Activated T-helper 1 cell treated with anti-CD3 and anti-CD28 coated beads, Interleukin-12 subunit alpha, Interleukin-12 subunit beta, Interleukin-2, Interleukin-4 antibody, amounts not matched to agents 30 ng/mL and 10 ng/mL and 1 ng/mL, durations not matched to agents 14 hours and 24 hours and 36 hours (primary cell): Measurements from ENCODE around the gene LHPP. TPM values are rescaled to one million over a fixed set of nuclear protein-coding genes. Genes with fewer than 3 reads are reported as not detected.
A peak's percentile ranks its signal among the peaks of the same experiment; 100 is the strongest.

ENCODE experiments used
- DNase-seq: peaks from one replicate; pipeline ENCODE4 v3.0.0; 2021; ENCODE audit warnings: low spot score
- H3K27ac Mint-ChIP-seq: one replicate; pipeline ENCODE4 v1.8.0; 2021; ENCODE audit warnings: mild to moderate bottlenecking, mixed read lengths
- H3K27me3 Mint-ChIP-seq: one replicate; pipeline ENCODE4 v1.8.0; 2022; ENCODE audit warnings: mild to moderate bottlenecking, moderate library complexity, mixed read lengths; ENCODE audit not compliant: insufficient read depth
- H3K36me3 Mint-ChIP-seq: one replicate; pipeline ENCODE4 v1.8.0; 2021; ENCODE audit warnings: low read depth, mixed read lengths
- H3K4me1 Mint-ChIP-seq: one replicate; pipeline ENCODE4 v1.8.0; 2021; ENCODE audit warnings: low read depth, mixed read lengths
- H3K4me3 Mint-ChIP-seq: one replicate; pipeline ENCODE4 v1.8.0; 2021; ENCODE audit warnings: mild to moderate bottlenecking, moderate library complexity, mixed read lengths
- H3K9me3 Mint-ChIP-seq: one replicate; pipeline ENCODE4 v1.8.0; 2021; ENCODE audit warnings: mixed read lengths
- intact Hi-C: fragments of 100-400 bp; cut with micrococcal nuclease; formaldehyde crosslinking; loops from one replicate; pipeline ENCODE4 v1.15.1; 2024
- total RNA-seq: library from RNA; stranded (reverse); gene quantifications from 2 replicates; pipeline ENCODE4 v1.2.3, GENCODE V29; 2022

Gene LHPP
- total RNA-seq, 1 donor from 2014 or later: 5.0 TPM

GRCh38 chr10:124465777-124466488, 4.3 kb downstream of the LHPP start:
- H3K4me3 Mint-ChIP-seq: peak overlapping the region; percentile 50
- no peaks in the 10 kb centered on the region for H3K27me3 Mint-ChIP-seq
- H3K4me1 Mint-ChIP-seq: peaks cover 26% of the 10 kb centered on the region
- DNase-seq: no peak
- intact Hi-C loops: no loop called here
- H3K27ac Mint-ChIP-seq: no peak overlapping the region
- no peaks in the 10 kb centered on the region for H3K9me3 Mint-ChIP-seq
- peaks cover 4% of the 10 kb centered on the region for H3K36me3 Mint-ChIP-seq

- Mint-ChIP-seq H3K4me3 (no peak overlapping the region), H3K36me3 (peaks cover 3% of the 10 kb centered on the region), H3K4me1 (peaks cover 21% of the 10 kb centered on the region), H3K9me3 (no peaks in the 10 kb centered on the region), H3K27me3 (peaks cover 2% of the 10 kb centered on the region), H3K27ac (no peak overlapping the region)
- DNase-seq: no peak
- intact Hi-C loops: no loop called here
These were observed 5.5 kb downstream of the LHPP start for GRCh38 chr10:124467165-124467564.

GRCh38 chr10:124468624-124469023, 7.0 kb downstream of the LHPP start:
- no peak for DNase-seq
- Mint-ChIP-seq H3K9me3 (no peaks in the 10 kb centered on the region), H3K27me3 (peaks cover 2% of the 10 kb centered on the region), H3K27ac (no peak overlapping the region), H3K4me1 (peaks cover 21% of the 10 kb centered on the region), H3K36me3 (peaks cover 3% of the 10 kb centered on the region), H3K4me3 (no peak overlapping the region)
- intact Hi-C loops: no loop called here

GRCh38 chr10:124469956-124470484, 8.4 kb downstream of the LHPP start:
- intact Hi-C loops: no loop called here

DNA sequence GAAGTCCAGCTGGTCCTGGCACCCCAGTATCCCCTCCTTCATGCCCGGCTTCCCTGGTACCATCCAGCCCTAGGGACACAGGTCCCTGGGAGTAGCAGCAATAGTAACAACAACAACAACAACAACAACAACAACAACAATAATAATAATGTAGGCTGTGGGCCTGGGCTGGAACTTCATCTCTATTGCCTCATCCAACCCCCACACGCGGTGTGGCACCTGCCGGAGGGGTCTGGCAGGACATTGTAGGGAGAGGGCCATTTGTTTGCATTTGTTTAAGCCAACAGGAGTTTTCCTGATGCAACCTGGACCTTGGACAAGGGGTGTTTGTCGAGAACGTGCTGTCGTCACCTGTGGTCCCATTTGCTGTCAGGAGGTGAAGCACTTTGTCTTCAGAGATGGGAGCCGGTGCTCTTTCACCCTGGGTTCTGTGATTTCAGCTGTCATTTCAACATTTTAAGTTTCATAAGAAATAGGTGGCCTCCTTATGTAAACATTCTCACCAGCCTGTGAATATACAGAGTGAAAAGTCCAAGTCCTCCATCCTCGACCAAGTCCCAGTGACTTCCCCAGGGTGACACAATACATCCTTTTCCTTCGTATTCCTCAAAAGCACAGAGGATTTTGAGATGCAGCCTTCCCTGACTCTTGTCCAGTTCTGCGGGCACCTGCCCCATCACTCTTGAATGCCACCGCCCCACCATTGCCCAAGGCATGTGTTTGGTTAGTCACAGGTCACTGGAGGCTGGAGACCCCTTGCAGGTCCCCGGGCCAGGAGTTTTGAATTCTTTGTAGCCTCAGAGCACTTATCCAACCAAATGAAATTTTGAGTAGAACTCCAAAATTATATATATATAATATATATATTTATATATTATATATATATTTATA, 9.2 kb downstream of the LHPP start:
- Mint-ChIP-seq H3K4me1 (peaks cover 5% of the 10 kb centered on the region), H3K9me3 (no peaks in the 10 kb centered on the region), H3K27ac (no peak overlapping the region), H3K27me3 (peaks cover 2% of the 10 kb centered on the region), H3K4me3 (no peak overlapping the region), H3K36me3 (no peaks in the 10 kb centered on the region)
- intact Hi-C loops: no loop called here
- DNase-seq: no peak

More at GRCh38 chr10:124469956-124470484, 8.4 kb downstream of the LHPP start:
- Mint-ChIP-seq H3K9me3 (no peaks in the 10 kb centered on the region), H3K4me3 (no peak overlapping the region), H3K27me3 (peaks cover 2% of the 10 kb centered on the region), H3K27ac (no peak overlapping the region), H3K36me3 (no peaks in the 10 kb centered on the region), H3K4me1 (peaks cover 12% of the 10 kb centered on the region)
- DNase-seq: no peak

GRCh38 chr10:124472071-124472470, 10.4 kb downstream of the LHPP start:
- no peaks in the 10 kb centered on the region for H3K36me3 Mint-ChIP-seq
- DNase-seq: no peak
- H3K4me3 Mint-ChIP-seq: no peak overlapping the region
- no peak overlapping the region for H3K27ac Mint-ChIP-seq
- no peaks in the 10 kb centered on the region for H3K9me3 Mint-ChIP-seq
- intact Hi-C loops: no loop called here
- peaks cover 2% of the 10 kb centered on the region for H3K27me3 Mint-ChIP-seq
- H3K4me1 Mint-ChIP-seq: no peaks in the 10 kb centered on the region

DNA sequence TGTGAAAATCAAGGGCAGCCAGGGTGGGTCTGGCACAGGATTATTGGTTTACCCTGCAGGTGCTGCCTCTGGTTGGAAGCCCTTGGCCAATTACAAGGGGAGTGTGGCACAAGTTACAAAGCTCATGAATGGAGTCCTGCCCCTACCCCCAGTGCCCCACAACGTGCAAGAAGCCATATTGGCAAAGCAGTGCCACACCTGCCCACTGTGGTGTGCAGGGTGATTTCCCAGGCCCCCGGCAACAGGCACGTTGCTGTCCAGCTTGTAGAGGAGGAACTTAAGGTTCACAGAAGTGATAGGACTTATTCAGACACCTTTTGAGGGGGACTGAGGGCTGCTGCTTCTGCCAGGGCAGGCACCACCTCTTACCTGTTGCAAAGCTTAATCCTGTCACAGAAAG, 11.4 kb downstream of the LHPP start:
- no peaks in the 10 kb centered on the region for H3K36me3 Mint-ChIP-seq
- DNase-seq: no peak
- peaks cover 2% of the 10 kb centered on the region for H3K27me3 Mint-ChIP-seq
- H3K4me1 Mint-ChIP-seq: no peaks in the 10 kb centered on the region
- H3K27ac Mint-ChIP-seq: no peak overlapping the region
- intact Hi-C loops: no loop called here
- no peak overlapping the region for H3K4me3 Mint-ChIP-seq
- no peaks in the 10 kb centered on the region for H3K9me3 Mint-ChIP-seq

GRCh38 chr10:124474514-124475070, 13.0 kb downstream of the LHPP start:
- H3K4me3 Mint-ChIP-seq: no peak overlapping the region
- peaks cover 2% of the 10 kb centered on the region for H3K27me3 Mint-ChIP-seq
- intact Hi-C loops: no loop called here
- H3K4me1 Mint-ChIP-seq: no peaks in the 10 kb centered on the region
- H3K9me3 Mint-ChIP-seq: no peaks in the 10 kb centered on the region
- no peaks in the 10 kb centered on the region for H3K36me3 Mint-ChIP-seq
- no peak for DNase-seq
- no peak overlapping the region for H3K27ac Mint-ChIP-seq

- Mint-ChIP-seq H3K4me1 (no peaks in the 10 kb centered on the region), H3K9me3 (no peaks in the 10 kb centered on the region), H3K27ac (no peak overlapping the region), H3K36me3 (no peaks in the 10 kb centered on the region), H3K4me3 (no peak overlapping the region), H3K27me3 (peaks cover 2% of the 10 kb centered on the region)
- no peak for DNase-seq
- intact Hi-C loops: no loop called here
These were observed 14.6 kb downstream of the LHPP start for GRCh38 chr10:124476043-124476725.

GRCh38 chr10:124477614-124478363, 16.2 kb downstream of the LHPP start:
- Mint-ChIP-seq H3K36me3 (no peaks in the 10 kb centered on the region), H3K27me3 (peaks cover 2% of the 10 kb centered on the region), H3K4me1 (no peaks in the 10 kb centered on the region), H3K9me3 (no peaks in the 10 kb centered on the region), H3K27ac (no peak overlapping the region), H3K4me3 (no peak overlapping the region)
- DNase-seq: no peak
- intact Hi-C loops: no loop called here

- no peak overlapping the region for H3K4me3 Mint-ChIP-seq
- H3K4me1 Mint-ChIP-seq: no peaks in the 10 kb centered on the region
- no peak overlapping the region for H3K27ac Mint-ChIP-seq
- intact Hi-C loops: no loop called here
- no peak for DNase-seq
- H3K36me3 Mint-ChIP-seq: no peaks in the 10 kb centered on the region
- H3K27me3 Mint-ChIP-seq: peaks cover 2% of the 10 kb centered on the region
- no peaks in the 10 kb centered on the region for H3K9me3 Mint-ChIP-seq
These were observed 16.9 kb downstream of the LHPP start for GRCh38 chr10:124478515-124478914.

- Mint-ChIP-seq H3K27me3 (peaks cover 2% of the 10 kb centered on the region), H3K36me3 (no peaks in the 10 kb centered on the region), H3K4me1 (no peaks in the 10 kb centered on the region), H3K4me3 (no peak overlapping the region), H3K9me3 (no peaks in the 10 kb centered on the region), H3K27ac (no peak overlapping the region)
- intact Hi-C loops: no loop called here
- no peak for DNase-seq
These were observed 19.2 kb downstream of the LHPP start for GRCh38 chr10:124480860-124481259.
